ENCODE data around the gene FBXL19. TPM values are rescaled to one million over a fixed set of nuclear protein-coding genes. Genes with fewer than 3 reads are reported as not detected.

Gene FBXL19
- total and polyA plus RNA-seq, 9 of the 15 experiments (the other 6 are each of a cell fraction or from before 2014, with no cell fraction given) = 0.13 to 48.0 (median 13.5) TPM; not detected in 1

- TF ChIP-seq, protein P1, sequence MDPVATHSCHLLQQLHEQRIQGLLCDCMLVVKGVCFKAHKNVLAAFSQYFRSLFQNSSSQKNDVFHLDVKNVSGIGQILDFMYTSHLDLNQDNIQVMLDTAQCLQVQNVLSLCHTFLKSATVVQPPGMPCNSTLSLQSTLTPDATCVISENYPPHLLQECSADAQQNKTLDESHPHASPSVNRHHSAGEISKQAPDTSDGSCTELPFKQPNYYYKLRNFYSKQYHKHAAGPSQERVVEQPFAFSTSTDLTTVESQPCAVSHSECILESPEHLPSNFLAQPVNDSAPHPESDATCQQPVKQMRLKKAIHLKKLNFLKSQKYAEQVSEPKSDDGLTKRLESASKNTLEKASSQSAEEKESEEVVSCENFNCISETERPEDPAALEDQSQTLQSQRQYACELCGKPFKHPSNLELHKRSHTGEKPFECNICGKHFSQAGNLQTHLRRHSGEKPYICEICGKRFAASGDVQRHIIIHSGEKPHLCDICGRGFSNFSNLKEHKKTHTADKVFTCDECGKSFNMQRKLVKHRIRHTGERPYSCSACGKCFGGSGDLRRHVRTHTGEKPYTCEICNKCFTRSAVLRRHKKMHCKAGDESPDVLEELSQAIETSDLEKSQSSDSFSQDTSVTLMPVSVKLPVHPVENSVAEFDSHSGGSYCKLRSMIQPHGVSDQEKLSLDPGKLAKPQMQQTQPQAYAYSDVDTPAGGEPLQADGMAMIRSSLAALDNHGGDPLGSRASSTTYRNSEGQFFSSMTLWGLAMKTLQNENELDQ (CRISPR knock-in tag; IDR thresholded peaks at IDR 0.05; ENCODE audit: borderline replicate concordance) = no peak
- no peak for TF ChIP-seq ZNF146 (CRISPR knock-in tag; IDR thresholded peaks at IDR 0.05; ENCODE audit: unreplicated experiment)
- TF ChIP-seq TCF7L2 (IDR thresholded peaks at IDR 0.05; ENCODE audit: low read depth, low read length) = no peak
- TF ChIP-seq PHF8 (IDR thresholded peaks at IDR 0.05; ENCODE audit: borderline replicate concordance, low read length) = peak; percentile 46; the same call in 1 of the 2 replicates
- TF ChIP-seq BRF1 (IDR thresholded peaks at IDR 0.05; ENCODE audit: borderline replicate concordance, extremely low read depth, insufficient read length) = no peak
- TF ChIP-seq ZNF124 (CRISPR knock-in tag; IDR thresholded peaks at IDR 0.05) = no peak
- TF ChIP-seq XRCC5 (IDR thresholded peaks at IDR 0.05; ENCODE audit: low read depth, low read length) = peak; percentile 77; the same call in 1 of the 2 replicates
- no peak for TF ChIP-seq MECOM (CRISPR knock-in tag; IDR thresholded peaks at IDR 0.05)
- no peak for TF ChIP-seq NCOA6 (IDR thresholded peaks at IDR 0.05)
- TF ChIP-seq ZNF263 (CRISPR knock-in tag; IDR thresholded peaks at IDR 0.05; ENCODE audit: borderline replicate concordance) = no peak
- no peak for TF ChIP-seq ZNF551 (CRISPR knock-in tag; IDR thresholded peaks at IDR 0.05)
- TF ChIP-seq POLR3G (IDR thresholded peaks at IDR 0.05; ENCODE audit: extremely low read depth, insufficient read length, insufficient replicate concordance) = no peak
- TF ChIP-seq ELF4 (CRISPR knock-in tag; IDR thresholded peaks at IDR 0.05) = no peak
- TF ChIP-seq PATZ1 (CRISPR knock-in tag; IDR thresholded peaks at IDR 0.05; ENCODE audit: borderline replicate concordance) = no peak
- no peak for TF ChIP-seq PTRF (tag; IDR thresholded peaks at IDR 0.05)
- no peak for TF ChIP-seq MED1 (CRISPR knock-in tag; IDR thresholded peaks at IDR 0.05; ENCODE audit: borderline replicate concordance)
- TF ChIP-seq ZNF232 (CRISPR knock-in tag; IDR thresholded peaks at IDR 0.05) = no peak
- TF ChIP-seq HOXB6 (CRISPR knock-in tag; IDR thresholded peaks at IDR 0.05; ENCODE audit: borderline replicate concordance) = no peak
- no peak for TF ChIP-seq TFAM (CRISPR knock-in tag; conservative IDR thresholded peaks at IDR 0.05)
- TF ChIP-seq L3MBTL2 (IDR thresholded peaks at IDR 0.05) = peak; percentile 71; the same call in 1 of the 2 replicates
- no peak for TF ChIP-seq MTA1 (IDR thresholded peaks at IDR 0.05; ENCODE audit: borderline replicate concordance)
- TF ChIP-seq HNRNPUL1 (IDR thresholded peaks at IDR 0.05; ENCODE audit: low read length) = no peak
- TF ChIP-seq EHMT2 (IDR thresholded peaks at IDR 0.05) = no peak
- TF ChIP-seq SAFB (IDR thresholded peaks at IDR 0.05; ENCODE audit: borderline replicate concordance, low read depth, low read length) = peak; percentile 82
- TF ChIP-seq CBFA2T3 (IDR thresholded peaks at IDR 0.05) = no peak
These were observed 1.5 kb upstream of the FBXL19 start (continued) for GRCh38 chr16:30921748-30922419.

Data from K562 (cell line).